COR-L47 (cell line): ENCODE results near the gene HS6ST3.

Experiments
- DNase-seq: peaks from one replicate; lab custom pipeline; 2025; lab: John Stamatoyannopoulos, UW

The HS6ST3 gene

GRCh38 chr13:96662036-96662435, 572.1 kb downstream of the HS6ST3 start:
- no peak for DNase-seq

- no peak for DNase-seq
These were observed 577.5 kb downstream of the HS6ST3 start for GRCh38 chr13:96667294-96668018.

DNA sequence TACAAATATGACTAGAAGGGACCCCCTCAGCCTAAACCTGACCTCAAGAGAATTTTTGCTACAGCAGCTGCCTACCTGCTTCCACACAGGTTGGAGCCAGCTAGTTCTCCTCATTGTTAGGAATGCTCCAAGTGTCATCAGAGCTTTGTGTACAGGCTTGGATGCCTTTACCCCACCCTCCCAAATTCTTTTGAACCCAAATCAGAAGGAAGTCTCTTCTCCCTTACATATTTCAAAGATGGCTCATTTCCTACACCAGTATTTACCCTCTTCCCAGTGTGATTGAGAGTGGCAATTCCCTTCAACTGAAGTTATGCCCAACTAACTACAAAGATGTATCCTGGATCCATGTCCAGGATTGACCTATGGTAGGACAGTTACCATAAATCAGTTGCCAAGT, 581.2 kb downstream of the HS6ST3 start:
- DNase-seq, result no peak

DNA sequence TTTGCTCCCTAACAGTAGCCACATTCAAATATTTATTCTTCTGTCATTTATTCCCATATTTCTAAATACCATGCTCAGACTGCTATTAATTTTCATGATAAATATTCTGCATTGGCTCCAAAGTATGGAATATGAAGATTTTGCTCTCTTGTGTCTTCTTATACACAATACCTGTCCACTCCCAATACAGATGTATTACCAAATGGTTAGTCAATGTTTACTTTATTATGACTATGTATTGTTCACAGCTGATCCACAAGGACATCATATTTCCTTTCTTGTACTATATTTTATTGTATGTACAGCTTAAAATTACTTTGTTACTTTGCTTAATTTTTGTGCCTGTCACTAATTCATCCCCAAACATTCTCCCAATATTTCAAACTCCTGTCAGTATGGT, 582.1 kb downstream of the HS6ST3 start:
- DNase-seq, result no peak

- no peak for DNase-seq
These were observed 583.9 kb downstream of the HS6ST3 start for GRCh38 chr13:96673825-96674224.

DNA sequence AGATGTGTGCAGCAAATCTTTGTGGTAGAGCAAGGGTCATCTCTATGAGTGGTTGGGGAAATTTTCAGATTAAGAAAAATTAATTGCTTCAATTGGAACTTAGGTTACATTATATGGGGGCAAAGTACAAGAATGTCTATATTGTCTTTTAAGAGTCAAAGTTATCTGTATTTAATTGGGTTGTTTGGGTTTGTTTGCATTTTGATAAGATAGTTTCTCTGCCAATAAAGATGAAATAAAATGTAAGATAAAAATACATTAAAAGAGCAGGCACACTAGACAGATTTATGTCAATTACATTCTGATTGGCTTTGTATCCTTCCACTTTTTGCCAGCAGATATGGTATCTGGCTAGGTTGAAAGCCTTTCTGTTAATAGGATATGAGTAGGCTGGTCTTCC, 587.1 kb downstream of the HS6ST3 start:
- no peak for DNase-seq

- no peak for DNase-seq
These were observed 588.9 kb downstream of the HS6ST3 start for GRCh38 chr13:96678801-96679200.

DNA sequence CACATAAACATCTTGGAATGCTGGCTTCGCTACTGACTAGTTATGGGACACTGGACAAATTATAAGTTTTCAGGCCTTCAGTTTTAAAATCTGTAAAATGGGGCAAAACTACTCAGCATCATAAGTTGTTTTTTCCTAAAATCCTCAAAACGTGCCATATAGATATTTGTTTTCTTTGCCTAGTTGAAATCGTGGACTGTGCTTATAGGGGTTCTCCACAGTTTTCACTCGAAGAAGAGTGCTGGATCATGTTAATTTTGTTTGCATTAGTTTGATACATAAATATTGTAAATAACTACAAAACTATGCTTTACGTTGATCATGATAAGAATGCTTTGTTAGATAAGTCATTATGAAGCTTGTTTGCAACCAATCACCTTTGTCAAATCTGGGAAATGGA, 591.0 kb downstream of the HS6ST3 start:
- DNase-seq, result no peak

- no peak for DNase-seq
These were observed 591.9 kb downstream of the HS6ST3 start for GRCh38 chr13:96681766-96682165.

- no peak for DNase-seq
These were observed 594.6 kb downstream of the HS6ST3 start for GRCh38 chr13:96684469-96684868.

GRCh38 chr13:96684907-96685306, 595.0 kb downstream of the HS6ST3 start:
- DNase-seq, result no peak

DNA sequence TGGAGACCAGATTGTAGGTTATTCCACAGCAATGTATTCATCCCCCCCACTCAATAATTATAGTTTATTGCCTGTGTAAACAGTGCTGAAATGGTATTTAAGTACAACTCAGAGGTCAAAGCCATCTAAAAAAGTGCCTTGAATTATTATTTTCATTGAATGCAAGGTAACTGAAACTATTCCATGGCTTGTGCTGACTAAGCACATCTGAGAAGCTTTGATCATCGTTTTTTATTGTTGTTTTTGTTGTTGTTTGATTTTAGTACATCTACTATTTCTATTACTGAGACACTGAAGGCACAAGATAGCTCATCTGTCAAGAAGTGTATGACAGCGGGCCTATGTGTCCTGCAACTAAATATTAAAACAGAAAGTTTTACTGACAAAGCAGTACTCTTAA, 596.4 kb downstream of the HS6ST3 start:
- DNase-seq, result no peak

DNA sequence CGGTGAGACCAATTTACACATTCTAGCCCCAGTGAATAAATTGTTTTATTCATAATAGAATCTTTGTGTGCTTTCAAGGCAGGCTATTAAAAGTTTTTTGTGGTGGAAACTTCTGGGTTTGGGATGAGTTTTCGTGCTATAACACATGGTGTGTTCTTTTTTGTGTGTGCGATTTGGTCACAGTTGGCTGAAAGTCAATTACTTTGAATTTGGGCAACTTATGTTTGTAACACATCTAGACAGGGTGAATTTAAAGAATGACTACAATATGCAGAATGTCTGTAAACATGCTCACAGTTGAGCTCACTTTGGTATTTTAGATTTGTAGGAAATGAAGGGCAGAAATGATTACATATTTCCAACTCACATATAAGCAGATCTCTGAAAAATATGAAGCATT, 597.3 kb downstream of the HS6ST3 start:
- DNase-seq, result no peak

GRCh38 chr13:96690998-96691397, 601.1 kb downstream of the HS6ST3 start:
- no peak for DNase-seq

- DNase-seq, result no peak
These were observed 606.5 kb downstream of the HS6ST3 start for GRCh38 chr13:96696389-96696900.

GRCh38 chr13:96700657-96701056, 610.8 kb downstream of the HS6ST3 start:
- DNase-seq, result no peak

DNA sequence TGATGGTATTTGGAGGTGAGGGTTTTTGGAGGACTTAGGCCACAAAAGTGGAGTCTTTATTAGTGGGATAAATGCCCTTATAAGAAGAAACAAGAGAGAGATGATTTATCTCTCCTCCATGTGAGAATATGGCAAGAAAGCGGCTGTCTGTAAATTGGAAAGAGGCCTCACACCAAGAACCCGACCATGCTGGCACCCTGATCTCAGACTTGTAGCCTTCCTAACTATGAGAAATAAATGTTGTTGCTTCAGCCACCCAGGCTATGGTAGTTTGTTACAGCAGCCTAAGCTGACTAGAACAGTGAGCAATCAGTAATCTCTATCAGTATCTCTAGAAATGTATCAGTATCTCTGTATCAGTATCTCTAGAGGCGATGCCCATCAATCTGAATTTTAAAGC, 617.2 kb downstream of the HS6ST3 start:
- DNase-seq, result no peak

GRCh38 chr13:96710166-96710862, 620.4 kb downstream of the HS6ST3 start:
- DNase-seq, result no peak

- no peak for DNase-seq
These were observed 630.5 kb downstream of the HS6ST3 start for GRCh38 chr13:96720446-96720845.

- no peak for DNase-seq
These were observed 636.7 kb downstream of the HS6ST3 start for GRCh38 chr13:96726651-96727050.

GRCh38 chr13:96728463-96728862, 638.6 kb downstream of the HS6ST3 start:
- DNase-seq, result no peak

- DNase-seq, result no peak
These were observed 640.8 kb downstream of the HS6ST3 start for GRCh38 chr13:96730676-96731075.

GRCh38 chr13:96734499-96734898, 644.6 kb downstream of the HS6ST3 start:
- DNase-seq, result no peak

DNA sequence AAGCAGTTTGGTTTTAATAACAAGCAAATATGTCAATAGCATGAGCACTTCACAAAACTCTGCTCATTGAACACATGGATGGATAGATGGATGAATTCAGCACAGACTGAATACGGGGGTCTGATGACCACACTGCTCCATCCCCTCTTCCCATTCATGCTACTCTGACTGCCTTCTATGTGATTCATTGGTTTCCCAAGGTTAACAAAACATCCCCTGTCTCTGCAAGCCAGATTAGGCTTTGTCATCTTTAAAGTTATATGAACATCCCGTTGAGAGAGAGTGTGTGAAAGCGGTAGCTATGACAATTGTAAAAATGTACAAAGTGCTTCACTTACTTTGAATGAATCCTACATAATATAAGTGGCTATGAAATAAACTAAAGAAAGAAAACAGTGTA, 651.9 kb downstream of the HS6ST3 start:
- no peak for DNase-seq
